IMR-90 (cell line): Measurements from ENCODE around the gene RAD51B. TPM values are rescaled to one million over a fixed set of nuclear protein-coding genes. Genes with fewer than 3 reads are reported as not detected.

Experiments
- ATAC-seq: fragments of 200-7000 bp; cut with Tn5 transposase; 2 replicates; pipeline ENCODE4 v1.9.1; 2020; ENCODE audit warnings: low read depth, mild to moderate bottlenecking, moderate library complexity
- BruUV-seq: library from RNA; stranded (reverse); fragments of 400-500 nt; replicated peaks from 2 replicates; lab custom pipeline; 2021; lab: Mats Ljungman, UMichigan
- CTCF ChIA-PET: fragments of 300-600 bp; formaldehyde crosslinking; extraction: SDS; loops from one replicate; lab custom pipeline; 2021; ENCODE audit warnings: antibody characterized with exemption; lab: Yijun Ruan, JAX
- POLR2A ChIA-PET: fragments of 300-600 bp; sonication (Branson Sonifier 250); formaldehyde crosslinking; loops from one replicate; lab custom pipeline; 2022; ENCODE audit warnings: antibody characterized with exemption; ENCODE audit not compliant: unreplicated experiment; lab: Charles Lee
- DNase-seq: peaks from one replicate; pipeline ENCODE4 v3.0.0; 2013
- H2AFZ ChIP-seq: replicated peaks from 2 replicates; pipeline ENCODE3; 2013; ENCODE audit warnings: low read length, mild to moderate bottlenecking; ENCODE audit not compliant: poor library complexity
- H2AK5ac ChIP-seq: 2 replicates; pipeline ENCODE4 v1.6.1; 2013; ENCODE audit warnings: low read depth, low read length, inconsistent platforms
- H2AK9ac ChIP-seq: replicated peaks from 2 replicates; pipeline ENCODE3; 2013; ENCODE audit warnings: mild to moderate bottlenecking, low read depth, low read length, moderate library complexity; ENCODE audit not compliant: poor library complexity
- H2BK120ac ChIP-seq: 2 replicates; pipeline ENCODE4 v1.6.1; 2013; ENCODE audit warnings: low read depth, low read length, inconsistent platforms
- H2BK15ac ChIP-seq: 3 replicates; pipeline ENCODE4 v1.6.1; 2013; ENCODE audit warnings: low read depth, low read length, inconsistent platforms
- H2BK20ac ChIP-seq: 2 replicates; pipeline ENCODE4 v1.6.1; 2013; ENCODE audit warnings: low read depth, mild to moderate bottlenecking, inconsistent platforms, low read length, moderate library complexity
- H2BK5ac ChIP-seq: 2 replicates; pipeline ENCODE4 v1.6.1; 2013; ENCODE audit warnings: mild to moderate bottlenecking, low read depth, low read length, inconsistent platforms; ENCODE audit not compliant: poor library complexity, severe bottlenecking
- H3K14ac ChIP-seq: replicated peaks from 2 replicates; pipeline ENCODE4 v1.6.1; 2013; ENCODE audit warnings: low read depth, low read length, inconsistent platforms
- H3K18ac ChIP-seq: 2 replicates; pipeline ENCODE4 v1.6.1; 2013; ENCODE audit warnings: low read depth, low read length, control low read depth
- H3K23ac ChIP-seq: 2 replicates; pipeline ENCODE4 v1.6.1; 2013; ENCODE audit warnings: low read depth, low read length, inconsistent platforms
- H3K27ac ChIP-seq: 2 replicates; pipeline ENCODE4 v1.5.1; 2013; ENCODE audit warnings: mild to moderate bottlenecking, control low read depth, low read length; ENCODE audit not compliant: insufficient read depth
- H3K27me3 ChIP-seq: 2 replicates; pipeline ENCODE4 v1.6.1; 2013; ENCODE audit warnings: low read length; ENCODE audit not compliant: control insufficient read depth, insufficient read depth
- H3K36me3 ChIP-seq: 2 replicates; pipeline ENCODE4 v1.6.1; 2013; ENCODE audit warnings: low read length, mixed read lengths; ENCODE audit not compliant: control insufficient read depth, insufficient read depth
- H3K4ac ChIP-seq: 2 replicates; pipeline ENCODE4 v1.6.1; 2013; ENCODE audit warnings: low read depth, low read length, inconsistent platforms
- H3K4me1 ChIP-seq: 2 replicates; pipeline ENCODE4 v1.6.1; 2013; ENCODE audit warnings: low read length, mixed read lengths; ENCODE audit not compliant: control insufficient read depth, insufficient read depth
- H3K4me2 ChIP-seq: 2 replicates; pipeline ENCODE4 v1.6.1; 2013; ENCODE audit warnings: low read depth, mild to moderate bottlenecking, control low read depth, low read length, moderate library complexity
- H3K4me3 ChIP-seq: 2 replicates; pipeline ENCODE4 v1.5.1; 2013; ENCODE audit warnings: low read depth, mild to moderate bottlenecking, control low read depth, low read length, moderate library complexity; ENCODE audit not compliant: insufficient read depth
- H3K56ac ChIP-seq: 2 replicates; pipeline ENCODE4 v1.6.1; 2013; ENCODE audit warnings: low read length, inconsistent platforms; ENCODE audit not compliant: insufficient read depth; ENCODE audit errors: extremely low read depth
- H3K79me1 ChIP-seq, 2 experiments: 2 replicates each; pipeline ENCODE4 v1.6.1; 2013; ENCODE audit warnings: low read length in 2 of 2, inconsistent platforms in 1 of 2, low read depth in 1 of 2
- H3K9ac ChIP-seq: 2 replicates; pipeline ENCODE4 v1.6.1; 2013; ENCODE audit warnings: low read depth, low read length, control low read depth
- H3K9me1 ChIP-seq: 2 replicates; pipeline ENCODE4 v1.6.1; 2013; ENCODE audit warnings: low read length, inconsistent platforms; ENCODE audit not compliant: insufficient read depth
- H3K9me3 ChIP-seq: 2 replicates; pipeline ENCODE4 v1.6.1; 2013; ENCODE audit warnings: low read length; ENCODE audit not compliant: control insufficient read depth, insufficient read depth
- H4K20me1 ChIP-seq: 2 replicates; pipeline ENCODE4 v1.6.1; 2013; ENCODE audit warnings: low read length, inconsistent platforms; ENCODE audit not compliant: insufficient read depth
- H4K5ac ChIP-seq: 2 replicates; pipeline ENCODE4 v1.6.1; 2013; ENCODE audit warnings: mild to moderate bottlenecking, low read depth, low read length, control low read depth
- H4K8ac ChIP-seq, 2 experiments: 2 replicates each; pipeline ENCODE4 v1.6.1; 2013; ENCODE audit warnings: low read depth in 2 of 2, low read length in 2 of 2, control low read depth in 1 of 2, inconsistent platforms in 1 of 2
- H4K91ac ChIP-seq: 2 replicates; pipeline ENCODE4 v1.6.1; 2013; ENCODE audit warnings: low read depth, low read length, inconsistent platforms; ENCODE audit not compliant: insufficient read depth
- MXI1 ChIP-seq: IDR thresholded peaks from 2 replicates; pipeline ENCODE4 v1.6.1; 2012; ENCODE audit warnings: low read depth, mild to moderate bottlenecking, low read length, moderate library complexity, borderline replicate concordance
- POLR2A ChIP-seq: IDR thresholded peaks from 2 replicates; pipeline ENCODE4 v1.6.1; 2012; ENCODE audit warnings: mild to moderate bottlenecking, low read depth, low read length
- USF2 ChIP-seq: fragments of 150-350 bp; IDR thresholded peaks from 2 replicates; pipeline ENCODE4 v1.6.1; 2017; ENCODE audit warnings: mild to moderate bottlenecking, antibody characterized with exemption, low read length, low read depth
- WGBS, 2 experiments: methylation state at CpG; one replicate each; pipeline versions ENCODE4 v1.1.5 to v1.1.7; 2013; ENCODE audit warnings: missing lambda C conversion rate in 2 of 2; ENCODE audit not compliant: insufficient read length in 1 of 2; ENCODE audit errors: extremely low coverage in 2 of 2; 5-methylcytosine and 5-hydroxymethylcytosine counted together
- dilution Hi-C: fragments of 300-500 bp; cut with HindIII; formaldehyde crosslinking; loops from one replicate; pipeline ENCODE4 v1.14.3; 2018; ENCODE audit warnings: low sequenced_read_pairs; ENCODE audit not compliant: unreplicated experiment
- in situ Hi-C: fragments of 300-500 bp; cut with MboI; formaldehyde crosslinking; loops from 3 replicates; pipeline ENCODE4 v1.14.3; 2019; ENCODE audit warnings: low sequenced_read_pairs, inconsistent platforms, mixed read lengths
- intact Hi-C: fragments of 100-400 bp; cut with micrococcal nuclease; formaldehyde crosslinking; loops from 2 replicates; pipeline ENCODE4 v1.10.0; 2022
- polyA plus RNA-seq, 3 experiments: library from polyadenylated mRNA; depleted of rRNA; stranded (reverse); fragments of >200 nt; gene quantifications; 2 replicates each; pipeline ENCODE4 v1.2.3, GENCODE V29; 2012; ENCODE audit warnings: low replicate concordance in 1 of 3
- total RNA-seq: library from RNA; depleted of rRNA; stranded (reverse); fragments of >200 nt; gene quantifications from 2 replicates; pipeline ENCODE4 v1.2.3, GENCODE V29; 2012

RAD51B gene
- total and polyA plus RNA-seq, 2 of the 4 experiments (the other 2 are of a cell fraction), result 5.1 to 18.8 TPM

GRCh38 chr14:68250927-68251768 is 431.6 kb downstream of the RAD51B start:
- Histone ChIP-seq H4K8ac (peak overlapping the region in 1 of 2 experiments; percentile 78; a peak in 3 of 4 replicates), H3K27me3 (no peaks in the 10 kb centered on the region), H3K18ac (peak overlapping the region; percentile 84), H2BK5ac (peak overlapping the region; percentile 59), H3K23ac (peak overlapping the region; percentile 77; the same call in 1 of the 2 replicates), H2AK5ac (peak overlapping the region; percentile 37; the same call in 1 of the 2 replicates), H3K27ac (peak overlapping the region; percentile 74; the same call in 1 of the 2 replicates), H2BK120ac (peak overlapping the region; percentile 86), H2BK15ac (peak overlapping the region; percentile 13; the same call in 1 of the 3 replicates), H3K9me3 (no peaks in the 10 kb centered on the region), H3K9ac (no peak overlapping the region), H2AFZ (no peak overlapping the region), H3K36me3 (no peaks in the 10 kb centered on the region), H4K5ac (peak overlapping the region; percentile 54; the same call in 1 of the 2 replicates), H3K4me1 (peaks cover 26% of the 10 kb centered on the region), H3K4me3 (no peak overlapping the region), H4K20me1 (no peaks in the 10 kb centered on the region), H3K4ac (peak overlapping the region; percentile 86), H2AK9ac (no peak overlapping the region), H3K79me1 (peaks cover 3 to 13% of the 10 kb centered on the region in 2 experiments; a peak in 2 of 4 replicates), H3K14ac (peak overlapping the region; percentile 53), H2BK20ac (peak overlapping the region; percentile 84), H4K91ac (peak overlapping the region; percentile 53; the same call in 1 of the 2 replicates), H3K9me1 (peaks cover 8% of the 10 kb centered on the region), H3K4me2 (no peak overlapping the region), H3K56ac (no peak overlapping the region)
- BruUV-seq, result no TSS peak
- DNase-seq (no peak), ATAC-seq (no peak)
- in situ Hi-C loops (loop anchor here (10.0 kb wide), 1 partner anchor 324 kb away; no protein-coding TSS in a partner anchor), intact Hi-C loops (no loop called here), dilution Hi-C loops (no loop called here)
- POLR2A ChIA-PET, result no interaction called here
- no peak for TF ChIP-seq USF2
- TF ChIP-seq POLR2A, result peak; percentile 9; the same call in 1 of the 2 replicates
- TF ChIP-seq MXI1, result no peak
- CTCF ChIA-PET, result interaction anchor here (0.6 to 0.8 kb wide), 5 partner anchors 29 to 574 kb away, joined by 3 to 5 read pairs (median 4); no protein-coding TSS in a partner anchor
- no CpG with 5 or more reads among the region's 4 CpGs for WGBS, 2 experiments
